Hepatocyte (in vitro differentiated cells): ENCODE measurements around the gene PAFAH1B1.

Experiments used
- CTCF ChIP-seq: fragments of 200-600 bp; sonication (generic); IDR thresholded peaks from 2 replicates; pipeline ENCODE4 v1.5.1; 2016; ENCODE audit warnings: antibody characterized with exemption, mild to moderate bottlenecking; ENCODE audit not compliant: poor library complexity
- EZH2phosphoT487 ChIP-seq: fragments of 200-600 bp; sonication (generic); IDR thresholded peaks from one replicate; pipeline ENCODE4 v1.6.1; 2018; ENCODE audit warnings: antibody characterized with exemption, mild to moderate bottlenecking, low read depth, moderate library complexity; ENCODE audit not compliant: unreplicated experiment, severe bottlenecking

- TF ChIP-seq CTCF (no peak), EZH2phosphoT487 (no peak)
These were observed 18.2 kb downstream of the PAFAH1B1 start for GRCh38 chr17:2611627-2612026.
